Activated CD4-positive, alpha-beta T cell treated with anti-CD3 and anti-CD28 coated beads for 4 hours (primary cell): ENCODE data around the gene TRUB2.

Source experiments
- DNase-seq, 2 donors: peaks; one replicate each; pipeline ENCODE4 v3.0.0-alpha.2; 2020

The TRUB2 gene

GRCh38 chr9:128265348-128265847 is 56.8 kb downstream of the TRUB2 start:
- DNase-seq = no peak

- no peak for DNase-seq
Observed at GRCh38 chr9:128262687-128263086, 59.6 kb downstream of the TRUB2 start.

- DNase-seq = no peak
Observed at GRCh38 chr9:128260340-128260739, 61.9 kb downstream of the TRUB2 start.

GRCh38 chr9:128259156-128259555 is 63.1 kb downstream of the TRUB2 start:
- DNase-seq = no peak

- no peak for DNase-seq
Observed at GRCh38 chr9:128258326-128258725, 63.9 kb downstream of the TRUB2 start.

- no peak for DNase-seq
Observed at GRCh38 chr9:128257907-128258306, 64.3 kb downstream of the TRUB2 start.

GRCh38 chr9:128257086-128257825 is 65.0 kb downstream of the TRUB2 start:
- no peak for DNase-seq
